HG02852 (cell line): ENCODE data around the gene ING4.

ENCODE experiments used
- ATAC-seq: cut with Tn5 transposase; IDR thresholded peaks from one replicate; pipeline ENCODE4 v1.9.1; 2021; ENCODE audit warnings: mild to moderate bottlenecking, moderate library complexity; ENCODE audit not compliant: unreplicated experiment

The ING4 gene

DNA sequence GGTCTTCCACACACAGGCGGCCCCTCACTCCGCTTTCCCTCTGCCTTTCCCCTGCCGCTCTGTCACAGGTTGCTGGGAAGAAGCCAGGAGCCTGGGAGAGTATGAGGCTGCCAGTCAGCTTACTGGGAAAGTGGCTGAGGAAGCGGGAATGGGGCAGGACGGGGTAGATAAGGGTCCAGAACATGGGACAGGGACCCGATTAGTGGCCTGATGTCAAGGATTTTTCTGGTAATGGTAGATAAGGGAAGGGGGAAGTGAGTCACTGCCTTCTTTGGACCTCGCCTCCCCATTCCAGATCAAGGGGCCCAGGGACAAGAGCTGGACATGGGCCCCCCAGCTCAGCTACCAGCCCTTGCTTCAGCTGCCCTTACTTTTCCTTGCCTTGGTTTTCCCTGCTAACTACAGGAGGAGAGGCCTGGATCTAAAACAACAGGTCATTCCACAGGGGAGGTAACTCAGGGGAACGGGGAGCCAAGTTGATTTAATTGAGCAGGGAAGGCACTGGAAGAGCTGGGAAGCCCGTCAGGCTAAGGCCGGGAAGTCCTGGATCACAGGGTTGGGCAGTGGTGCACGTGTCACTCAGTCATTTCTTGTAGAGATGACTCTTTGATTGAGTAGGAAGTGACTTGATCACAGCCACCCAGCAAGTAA, 23.6 kb downstream of the ING4 start:
- no peak for ATAC-seq

- ATAC-seq, result no peak
Observed at GRCh38 chr12:6638305-6638704, 24.6 kb downstream of the ING4 start.

DNA sequence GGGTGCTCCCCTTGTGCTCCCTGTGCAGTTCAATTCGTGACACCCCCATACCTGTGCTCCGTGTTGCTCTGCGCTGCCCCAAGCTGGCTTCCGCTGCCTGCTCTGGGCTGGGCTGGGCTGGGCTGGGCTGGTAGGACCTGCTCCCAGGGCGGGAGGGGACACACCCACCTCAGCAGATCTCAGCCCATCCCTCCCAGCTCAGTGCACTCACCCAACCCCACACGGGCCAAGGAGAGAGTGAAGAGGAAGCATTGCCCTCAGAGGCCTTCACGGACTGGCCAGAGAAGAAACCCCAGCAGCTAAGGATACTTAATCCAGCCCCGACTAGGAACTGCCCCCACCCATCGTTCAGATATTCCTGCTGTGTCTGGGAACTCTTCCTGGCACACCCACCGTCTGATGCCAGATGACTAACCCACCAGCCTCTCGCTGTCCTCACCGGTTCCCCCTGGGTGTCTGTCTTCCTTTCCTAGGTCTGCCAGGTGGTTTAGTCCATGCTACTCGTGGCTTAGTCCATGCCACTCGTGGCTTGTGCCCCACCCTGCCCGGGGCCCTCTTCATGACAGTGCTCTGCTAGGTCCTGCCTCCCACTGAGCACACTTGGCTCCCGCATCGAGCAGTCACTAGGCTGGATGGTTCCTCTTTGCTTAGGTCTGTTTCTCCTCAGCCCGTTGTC, 26.9 kb downstream of the ING4 start, which contains the start of gene LPAR5:
LPAR5 (minus strand) TSS at position 104 of the 676 bp plus-strand sequence. CDS start 14,711 bp downstream, outside the sequence.
- no peak for ATAC-seq

DNA sequence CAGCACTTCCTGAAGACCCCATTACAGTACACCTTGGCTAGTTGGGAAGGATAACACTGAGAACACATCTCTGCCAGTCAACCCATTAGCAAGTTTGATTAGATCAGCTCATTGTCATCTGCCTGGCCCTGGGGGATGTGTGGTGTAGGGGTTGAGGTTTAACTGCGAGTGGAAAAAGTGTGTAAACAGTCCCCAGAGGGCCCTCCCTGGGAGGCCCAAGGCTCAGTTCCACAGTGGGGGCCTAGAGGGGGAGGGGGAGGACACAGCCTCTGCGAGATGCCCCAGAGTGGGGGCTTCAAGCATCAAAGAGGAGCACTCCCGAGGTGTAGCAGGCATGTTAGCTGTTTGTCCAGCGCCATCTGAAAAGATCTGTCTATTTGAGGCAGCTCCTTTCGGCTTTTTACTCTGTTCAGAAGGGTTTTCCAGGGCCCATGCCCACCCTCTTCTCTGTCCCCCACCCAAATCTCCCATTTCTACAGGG, 27.5 kb downstream of the ING4 start:
- ATAC-seq, result no peak

DNA sequence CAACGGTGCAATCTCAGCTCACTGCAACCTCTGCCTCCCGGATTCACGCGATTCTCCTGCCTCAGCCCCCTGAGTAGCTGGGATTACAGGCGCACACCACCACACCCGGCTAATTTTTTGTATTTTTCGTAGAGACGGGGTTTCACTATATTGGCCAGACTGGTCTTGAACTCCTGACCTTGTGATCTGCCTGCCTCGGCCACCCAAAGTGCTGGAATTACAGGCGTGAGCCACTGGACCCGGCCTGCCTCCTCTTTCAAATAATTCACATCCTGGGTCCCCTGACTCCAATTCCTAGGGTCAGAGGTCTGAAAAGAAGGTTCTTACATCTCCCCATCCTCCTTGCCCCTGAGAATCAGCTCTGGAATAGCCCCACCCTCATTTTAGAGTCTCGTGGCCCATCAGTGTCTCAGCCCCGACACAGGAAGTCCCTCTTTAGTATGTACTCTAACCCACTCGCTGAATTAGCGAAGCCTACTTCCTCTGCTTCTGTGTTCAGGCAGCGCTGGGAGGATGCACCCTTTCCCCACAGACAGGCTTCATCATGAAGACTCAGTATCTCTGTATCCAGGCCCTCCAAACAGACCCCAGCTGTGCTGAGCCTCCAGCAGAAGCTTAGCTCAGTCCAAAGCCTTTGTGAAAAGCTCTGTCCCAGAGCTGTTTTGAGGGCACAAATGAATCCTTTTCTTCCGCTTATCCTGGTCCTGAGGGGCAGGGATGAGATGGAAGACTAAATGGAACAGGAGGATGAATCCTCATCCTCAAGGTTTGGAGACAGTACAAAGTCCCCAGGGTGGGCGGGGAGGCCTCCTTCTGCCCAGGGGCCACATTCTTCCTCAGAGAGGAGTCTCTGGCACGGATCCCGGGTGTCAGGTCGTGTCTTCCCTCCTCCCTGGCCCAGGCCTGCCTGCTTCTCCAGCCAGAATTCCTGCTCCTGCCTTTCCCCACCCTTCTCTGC, 30.6 kb downstream of the ING4 start:
- ATAC-seq, result peak; percentile 64

DNA sequence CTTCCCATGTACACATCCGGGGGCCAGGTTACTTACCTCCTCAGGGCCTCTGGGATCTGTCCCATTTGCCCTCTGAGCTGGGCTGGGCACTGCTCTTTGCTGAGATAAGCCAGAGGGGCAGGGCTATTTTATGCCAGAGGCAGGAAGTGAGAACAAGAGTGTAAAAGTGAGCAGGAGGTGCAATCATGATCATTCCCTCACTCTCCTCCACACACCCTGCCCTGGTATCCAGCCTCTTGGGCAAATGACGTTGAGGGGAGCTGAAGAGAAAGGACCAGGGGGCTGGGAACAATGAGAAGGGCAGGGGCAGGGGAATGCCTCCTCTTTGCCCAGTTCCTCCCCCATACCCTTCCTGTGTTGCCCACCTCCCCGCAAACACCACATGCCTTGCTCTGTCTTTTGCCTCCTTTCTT, 31.4 kb downstream of the ING4 start:
- no peak for ATAC-seq

- ATAC-seq, result no peak
Observed at GRCh38 chr12:6630736-6631135, 32.2 kb downstream of the ING4 start.

GRCh38 chr12:6627616-6628015, 35.3 kb downstream of the ING4 start:
- no peak for ATAC-seq

DNA sequence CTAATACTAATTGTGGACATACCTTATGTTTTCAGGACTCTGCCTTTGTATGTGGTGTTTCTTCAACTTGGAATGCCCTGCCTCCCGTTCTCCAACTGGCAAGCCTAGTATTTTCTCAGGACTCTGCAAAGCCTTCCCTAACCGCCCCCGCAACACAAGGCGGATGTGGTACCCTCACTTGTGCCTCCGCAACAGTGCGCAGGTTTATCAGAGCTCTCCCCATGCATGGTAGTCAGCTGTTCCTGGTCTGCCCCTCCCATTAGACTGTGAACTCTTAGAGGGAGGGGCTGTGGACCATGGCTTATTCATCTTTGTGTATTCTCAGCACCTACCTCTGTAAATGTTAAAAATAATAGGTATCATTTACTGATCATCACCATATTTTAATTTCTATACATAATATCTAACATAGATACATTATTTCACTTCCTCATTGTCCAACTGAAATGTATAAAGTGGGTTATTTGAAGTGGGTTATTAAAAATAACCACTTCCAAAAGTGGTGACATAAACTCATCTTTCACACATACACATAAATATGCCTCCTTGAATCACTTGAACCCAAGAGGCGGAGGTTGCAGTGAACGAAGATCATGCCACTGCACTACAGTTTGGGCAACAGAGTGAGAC, 36.1 kb downstream of the ING4 start:
- ATAC-seq, result no peak

- no peak for ATAC-seq
Observed at GRCh38 chr12:6620885-6621274, 42.0 kb downstream of the ING4 start.

DNA sequence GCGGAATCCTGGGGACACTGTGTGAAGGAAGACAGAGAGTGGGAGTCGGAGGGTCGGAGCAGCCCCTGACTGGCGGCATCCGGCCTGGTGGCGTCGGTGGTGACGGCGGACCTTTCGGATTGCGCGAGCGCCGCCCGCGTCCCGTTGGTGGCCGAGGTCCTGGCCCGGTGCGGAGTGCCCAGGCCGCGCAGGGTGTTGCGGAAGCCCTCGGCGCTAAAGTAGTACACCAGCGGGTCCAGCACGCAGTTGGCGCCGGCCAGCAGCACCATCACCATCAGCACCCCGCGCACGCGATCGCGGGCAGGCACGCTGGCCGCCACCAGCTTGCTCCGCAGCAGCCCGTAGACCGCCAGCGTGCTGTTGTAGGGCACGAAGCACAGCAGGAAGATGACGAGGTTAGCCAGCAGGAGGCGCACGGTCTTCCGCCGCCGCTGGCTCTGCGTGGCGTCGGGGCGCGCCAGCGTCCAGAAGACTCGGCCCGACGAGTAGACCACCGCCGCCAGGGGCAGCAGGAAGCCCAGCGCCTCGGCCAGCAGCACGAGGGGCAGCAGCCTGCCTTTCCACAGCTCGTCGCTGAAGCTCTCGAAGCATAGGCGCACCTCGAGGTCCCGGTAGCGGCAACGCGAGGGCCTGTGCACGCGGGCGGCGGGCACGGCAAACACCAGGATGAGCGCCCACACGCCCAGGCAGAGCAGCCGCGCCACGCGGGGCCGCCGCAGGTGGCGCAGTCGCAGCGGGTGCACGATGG, 42.6 kb downstream of the ING4 start:
- no peak for ATAC-seq

- ATAC-seq, result no peak
Observed at GRCh38 chr12:6618483-6619225, 44.3 kb downstream of the ING4 start.

- ATAC-seq, result no peak
Observed at GRCh38 chr12:6615802-6616201, 47.1 kb downstream of the ING4 start.

- ATAC-seq, result no peak
Observed at GRCh38 chr12:6614513-6615172, 48.3 kb downstream of the ING4 start.

DNA sequence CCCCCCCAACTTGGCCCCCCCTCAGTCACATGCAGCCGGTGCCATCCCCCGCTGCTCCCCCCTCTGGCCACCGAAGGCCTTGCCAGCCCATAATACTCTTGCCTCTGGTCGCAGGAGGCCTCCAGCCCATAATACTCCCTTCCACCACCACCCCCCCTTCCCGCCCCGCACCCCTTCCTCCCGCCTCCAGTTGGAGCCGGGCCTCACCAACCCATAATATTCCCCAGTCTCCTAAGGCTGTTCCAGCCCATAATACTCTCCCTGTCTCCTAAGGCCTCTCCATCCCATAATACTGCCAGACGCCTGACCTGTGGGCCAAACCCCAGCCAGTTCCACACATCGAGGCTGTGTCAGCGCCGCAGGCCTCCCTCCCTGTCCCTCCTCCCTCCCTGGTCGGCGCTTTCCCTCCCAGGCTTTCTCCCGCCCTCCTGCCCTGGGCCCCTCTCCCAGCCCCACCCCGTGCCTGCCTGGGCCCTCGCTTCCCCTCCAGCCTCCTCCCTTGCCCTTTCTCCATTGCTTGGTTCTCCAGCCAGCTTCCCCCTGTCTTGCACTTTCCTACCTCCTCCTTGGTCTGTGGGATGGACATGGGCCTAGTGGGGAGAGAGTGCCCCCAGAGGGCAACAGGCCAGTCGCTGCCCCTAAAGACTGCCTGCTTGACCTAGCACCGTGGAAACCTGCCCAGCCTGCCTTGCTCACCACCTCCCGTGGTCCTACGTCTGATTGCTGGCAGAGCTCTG, 49.0 kb downstream of the ING4 start:
- no peak for ATAC-seq

- ATAC-seq, result no peak
Observed at GRCh38 chr12:6613015-6613775, 49.7 kb downstream of the ING4 start.

GRCh38 chr12:6612652-6613014, 50.3 kb downstream of the ING4 start:
- ATAC-seq, result no peak

- ATAC-seq, result no peak
Observed at GRCh38 chr12:6612247-6612646, 50.7 kb downstream of the ING4 start.
